H1 (cell line): ENCODE measurements around the gene TMEM120A. TPM values are rescaled to one million over a fixed set of nuclear protein-coding genes. Genes with fewer than 3 reads are reported as not detected.

Experiments used
- TAF7 ChIP-seq: optimal IDR thresholded peaks from 2 replicates; pipeline ENCODE3; 2011; ENCODE audit warnings: low read depth, mild to moderate bottlenecking, inconsistent platforms, low read length, moderate library complexity, borderline replicate concordance
- polyA plus RNA-seq, 7 experiments: library from polyadenylated mRNA; depleted of rRNA in 3 of 7; stranded (reverse) in 5 of 7; unstranded in 2 of 7; fragments of >200 nt in 5 of 7; fragments of 200-250 nt in 2 of 7; gene quantifications; 1 replicate in 5 of 7; 2 replicates in 1 of 7; 4 replicates in 1 of 7; pipeline versions ENCODE4 v1.2.1 to v1.2.3, GENCODE V29; 2011 to 2013; ENCODE audit warnings: missing spikeins in 2 of 7, mixed read lengths in 2 of 7
- total RNA-seq: library from RNA; stranded (reverse); fragmentation: NEBNext Ultra II Directional; extraction: Animal tissue kit (Norgen Biotek cat#: 25700); gene quantifications from 2 replicates; pipeline ENCODE4 v1.2.1, GENCODE V29; 2021
- TF ChIP-seq, protein P1 (sequence below): fragments of 300-600 bp; sonication (generic); IDR thresholded peaks from 2 replicates; pipeline ENCODE4 v1.7.1; 2012; ENCODE audit warnings: low read length, moderate library complexity, mild to moderate bottlenecking, inconsistent platforms; ENCODE audit not compliant: insufficient replicate concordance

TMEM120A gene
- total and polyA plus RNA-seq, 2 of the 8 experiments (the other 6 are each of a cell fraction or from before 2014, with no cell fraction given), result 15.6 to 49.9 TPM

DNA sequence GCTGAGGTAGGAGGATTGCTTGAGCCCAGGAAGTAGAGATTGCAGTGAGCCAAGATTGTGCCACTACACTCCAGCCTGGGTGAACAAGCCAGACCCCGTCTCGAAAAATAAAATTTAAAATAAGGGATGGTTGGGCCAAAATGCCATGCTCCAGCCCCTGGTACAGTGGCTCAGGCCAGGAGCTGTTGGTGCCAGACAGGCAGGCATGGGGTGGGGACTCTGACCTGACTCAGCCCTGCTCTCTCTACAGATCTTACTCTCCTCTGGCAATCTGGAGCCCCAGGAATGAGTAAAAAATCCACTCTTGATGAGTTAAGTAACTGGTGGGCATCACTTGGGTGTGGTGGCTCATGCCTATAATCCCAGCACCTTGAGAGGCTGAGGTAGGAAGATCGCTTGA lies 8.4 kb upstream of the TMEM120A start (continued):
- TF ChIP-seq, protein P1, sequence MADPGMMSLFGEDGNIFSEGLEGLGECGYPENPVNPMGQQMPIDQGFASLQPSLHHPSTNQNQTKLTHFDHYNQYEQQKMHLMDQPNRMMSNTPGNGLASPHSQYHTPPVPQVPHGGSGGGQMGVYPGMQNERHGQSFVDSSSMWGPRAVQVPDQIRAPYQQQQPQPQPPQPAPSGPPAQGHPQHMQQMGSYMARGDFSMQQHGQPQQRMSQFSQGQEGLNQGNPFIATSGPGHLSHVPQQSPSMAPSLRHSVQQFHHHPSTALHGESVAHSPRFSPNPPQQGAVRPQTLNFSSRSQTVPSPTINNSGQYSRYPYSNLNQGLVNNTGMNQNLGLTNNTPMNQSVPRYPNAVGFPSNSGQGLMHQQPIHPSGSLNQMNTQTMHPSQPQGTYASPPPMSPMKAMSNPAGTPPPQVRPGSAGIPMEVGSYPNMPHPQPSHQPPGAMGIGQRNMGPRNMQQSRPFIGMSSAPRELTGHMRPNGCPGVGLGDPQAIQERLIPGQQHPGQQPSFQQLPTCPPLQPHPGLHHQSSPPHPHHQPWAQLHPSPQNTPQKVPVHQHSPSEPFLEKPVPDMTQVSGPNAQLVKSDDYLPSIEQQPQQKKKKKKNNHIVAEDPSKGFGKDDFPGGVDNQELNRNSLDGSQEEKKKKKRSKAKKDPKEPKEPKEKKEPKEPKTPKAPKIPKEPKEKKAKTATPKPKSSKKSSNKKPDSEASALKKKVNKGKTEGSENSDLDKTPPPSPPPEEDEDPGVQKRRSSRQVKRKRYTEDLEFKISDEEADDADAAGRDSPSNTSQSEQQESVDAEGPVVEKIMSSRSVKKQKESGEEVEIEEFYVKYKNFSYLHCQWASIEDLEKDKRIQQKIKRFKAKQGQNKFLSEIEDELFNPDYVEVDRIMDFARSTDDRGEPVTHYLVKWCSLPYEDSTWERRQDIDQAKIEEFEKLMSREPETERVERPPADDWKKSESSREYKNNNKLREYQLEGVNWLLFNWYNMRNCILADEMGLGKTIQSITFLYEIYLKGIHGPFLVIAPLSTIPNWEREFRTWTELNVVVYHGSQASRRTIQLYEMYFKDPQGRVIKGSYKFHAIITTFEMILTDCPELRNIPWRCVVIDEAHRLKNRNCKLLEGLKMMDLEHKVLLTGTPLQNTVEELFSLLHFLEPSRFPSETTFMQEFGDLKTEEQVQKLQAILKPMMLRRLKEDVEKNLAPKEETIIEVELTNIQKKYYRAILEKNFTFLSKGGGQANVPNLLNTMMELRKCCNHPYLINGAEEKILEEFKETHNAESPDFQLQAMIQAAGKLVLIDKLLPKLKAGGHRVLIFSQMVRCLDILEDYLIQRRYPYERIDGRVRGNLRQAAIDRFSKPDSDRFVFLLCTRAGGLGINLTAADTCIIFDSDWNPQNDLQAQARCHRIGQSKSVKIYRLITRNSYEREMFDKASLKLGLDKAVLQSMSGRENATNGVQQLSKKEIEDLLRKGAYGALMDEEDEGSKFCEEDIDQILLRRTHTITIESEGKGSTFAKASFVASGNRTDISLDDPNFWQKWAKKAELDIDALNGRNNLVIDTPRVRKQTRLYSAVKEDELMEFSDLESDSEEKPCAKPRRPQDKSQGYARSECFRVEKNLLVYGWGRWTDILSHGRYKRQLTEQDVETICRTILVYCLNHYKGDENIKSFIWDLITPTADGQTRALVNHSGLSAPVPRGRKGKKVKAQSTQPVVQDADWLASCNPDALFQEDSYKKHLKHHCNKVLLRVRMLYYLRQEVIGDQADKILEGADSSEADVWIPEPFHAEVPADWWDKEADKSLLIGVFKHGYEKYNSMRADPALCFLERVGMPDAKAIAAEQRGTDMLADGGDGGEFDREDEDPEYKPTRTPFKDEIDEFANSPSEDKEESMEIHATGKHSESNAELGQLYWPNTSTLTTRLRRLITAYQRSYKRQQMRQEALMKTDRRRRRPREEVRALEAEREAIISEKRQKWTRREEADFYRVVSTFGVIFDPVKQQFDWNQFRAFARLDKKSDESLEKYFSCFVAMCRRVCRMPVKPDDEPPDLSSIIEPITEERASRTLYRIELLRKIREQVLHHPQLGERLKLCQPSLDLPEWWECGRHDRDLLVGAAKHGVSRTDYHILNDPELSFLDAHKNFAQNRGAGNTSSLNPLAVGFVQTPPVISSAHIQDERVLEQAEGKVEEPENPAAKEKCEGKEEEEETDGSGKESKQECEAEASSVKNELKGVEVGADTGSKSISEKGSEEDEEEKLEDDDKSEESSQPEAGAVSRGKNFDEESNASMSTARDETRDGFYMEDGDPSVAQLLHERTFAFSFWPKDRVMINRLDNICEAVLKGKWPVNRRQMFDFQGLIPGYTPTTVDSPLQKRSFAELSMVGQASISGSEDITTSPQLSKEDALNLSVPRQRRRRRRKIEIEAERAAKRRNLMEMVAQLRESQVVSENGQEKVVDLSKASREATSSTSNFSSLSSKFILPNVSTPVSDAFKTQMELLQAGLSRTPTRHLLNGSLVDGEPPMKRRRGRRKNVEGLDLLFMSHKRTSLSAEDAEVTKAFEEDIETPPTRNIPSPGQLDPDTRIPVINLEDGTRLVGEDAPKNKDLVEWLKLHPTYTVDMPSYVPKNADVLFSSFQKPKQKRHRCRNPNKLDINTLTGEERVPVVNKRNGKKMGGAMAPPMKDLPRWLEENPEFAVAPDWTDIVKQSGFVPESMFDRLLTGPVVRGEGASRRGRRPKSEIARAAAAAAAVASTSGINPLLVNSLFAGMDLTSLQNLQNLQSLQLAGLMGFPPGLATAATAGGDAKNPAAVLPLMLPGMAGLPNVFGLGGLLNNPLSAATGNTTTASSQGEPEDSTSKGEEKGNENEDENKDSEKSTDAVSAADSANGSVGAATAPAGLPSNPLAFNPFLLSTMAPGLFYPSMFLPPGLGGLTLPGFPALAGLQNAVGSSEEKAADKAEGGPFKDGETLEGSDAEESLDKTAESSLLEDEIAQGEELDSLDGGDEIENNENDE, result no peak
- TF ChIP-seq TAF7, result no peak
